ENCODE measurements around the gene ACAT2.
"Not testable (repeated sequence)": the region's sequence is repeated elsewhere in the genome, so short reads cannot be mapped to it uniquely, and the experiment has no call there.

ACAT2 gene

DNA sequence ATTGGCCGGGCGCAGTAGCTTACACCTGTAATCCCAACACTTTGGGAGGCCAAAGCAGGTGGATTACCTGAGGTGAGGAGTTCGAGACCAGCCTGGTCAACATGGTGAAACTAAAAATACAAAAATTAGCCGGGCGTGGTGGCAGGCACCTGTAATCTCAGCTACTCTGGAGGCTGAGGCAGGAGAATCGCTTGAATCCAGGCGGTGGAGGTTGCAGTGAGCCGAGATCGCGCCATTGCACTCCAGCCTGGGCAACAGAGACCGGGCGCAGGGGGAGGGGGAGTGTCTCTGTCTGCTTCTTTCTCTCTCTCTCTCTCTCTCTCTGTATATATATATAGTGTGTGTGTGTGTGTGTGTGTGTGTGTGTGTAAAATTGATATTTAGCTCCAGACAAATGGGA, 29.3 kb upstream of the ACAT2 start:
- DNase-seq: not testable (repeated sequence)

- not testable (repeated sequence) for DNase-seq
These were observed 28.4 kb upstream of the ACAT2 start for GRCh38 chr6:159733395-159733794.

DNA sequence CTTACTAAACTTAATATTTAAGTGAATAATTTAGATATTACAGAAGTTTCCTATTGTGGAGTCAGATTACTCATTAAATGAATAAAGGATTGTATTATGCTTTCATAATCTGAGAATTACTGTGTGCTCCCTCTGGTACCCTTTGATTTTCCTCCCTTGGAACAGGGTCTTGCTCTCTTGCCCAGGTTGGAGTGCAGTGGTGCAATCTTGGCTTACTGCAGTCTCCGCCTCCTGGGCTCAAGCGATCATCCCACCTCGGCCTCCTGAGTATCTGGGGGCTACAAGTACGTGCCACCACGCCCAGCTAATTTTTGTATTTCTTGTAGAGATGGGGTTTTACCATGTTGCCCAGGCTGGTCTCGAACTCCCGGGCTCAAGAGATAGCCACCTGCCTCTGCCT, 24.9 kb upstream of the ACAT2 start:
- DNase-seq: no peak

GRCh38 chr6:159739341-159739740, 22.5 kb upstream of the ACAT2 start:
- DNase-seq: no peak

- DNase-seq: no peak
These were observed 19.7 kb upstream of the ACAT2 start for GRCh38 chr6:159742165-159742564.

- no peak for DNase-seq
These were observed 16.8 kb upstream of the ACAT2 start for GRCh38 chr6:159745081-159745480.

DNA sequence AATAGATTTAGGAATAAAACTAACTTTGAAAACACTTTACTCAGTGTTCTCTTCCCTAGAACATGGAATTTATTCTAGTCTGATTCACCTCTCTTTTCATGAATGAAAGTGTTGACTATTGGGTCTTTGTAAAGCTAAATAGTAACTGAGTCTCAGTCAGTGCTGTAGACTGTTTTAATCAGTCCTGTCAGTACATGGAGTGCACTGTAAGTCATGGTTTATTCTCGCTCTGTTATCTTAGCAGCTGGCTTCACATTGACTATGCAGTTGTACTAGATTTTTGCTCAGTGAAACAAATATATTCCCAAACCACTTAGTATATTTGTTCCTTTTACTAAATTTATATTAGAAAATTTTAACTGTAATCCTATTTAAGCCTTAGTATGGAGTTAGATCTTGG, 15.1 kb upstream of the ACAT2 start:
- no peak for DNase-seq

- not testable (repeated sequence) for DNase-seq
These were observed 13.7 kb upstream of the ACAT2 start for GRCh38 chr6:159748127-159748526.

DNA sequence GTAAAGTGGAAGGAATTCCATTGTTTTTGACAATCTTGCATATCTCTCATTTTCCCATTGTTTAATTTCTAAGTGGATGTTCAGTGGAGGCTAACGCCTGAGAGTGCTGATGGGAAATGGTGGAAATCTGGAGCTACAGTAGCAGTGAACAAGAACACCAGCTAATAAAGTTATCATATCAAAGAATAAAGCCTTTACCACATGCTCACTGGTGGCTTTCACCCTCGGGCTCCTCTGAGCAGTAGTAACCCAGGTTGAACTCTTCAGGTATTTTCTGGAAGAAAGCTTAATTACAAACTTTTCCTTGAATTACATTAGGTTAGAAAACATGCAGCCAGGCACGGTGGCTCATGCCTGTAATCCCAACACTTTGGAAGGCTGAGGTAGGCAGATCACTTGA, 10.4 kb upstream of the ACAT2 start:
- no peak for DNase-seq

DNA sequence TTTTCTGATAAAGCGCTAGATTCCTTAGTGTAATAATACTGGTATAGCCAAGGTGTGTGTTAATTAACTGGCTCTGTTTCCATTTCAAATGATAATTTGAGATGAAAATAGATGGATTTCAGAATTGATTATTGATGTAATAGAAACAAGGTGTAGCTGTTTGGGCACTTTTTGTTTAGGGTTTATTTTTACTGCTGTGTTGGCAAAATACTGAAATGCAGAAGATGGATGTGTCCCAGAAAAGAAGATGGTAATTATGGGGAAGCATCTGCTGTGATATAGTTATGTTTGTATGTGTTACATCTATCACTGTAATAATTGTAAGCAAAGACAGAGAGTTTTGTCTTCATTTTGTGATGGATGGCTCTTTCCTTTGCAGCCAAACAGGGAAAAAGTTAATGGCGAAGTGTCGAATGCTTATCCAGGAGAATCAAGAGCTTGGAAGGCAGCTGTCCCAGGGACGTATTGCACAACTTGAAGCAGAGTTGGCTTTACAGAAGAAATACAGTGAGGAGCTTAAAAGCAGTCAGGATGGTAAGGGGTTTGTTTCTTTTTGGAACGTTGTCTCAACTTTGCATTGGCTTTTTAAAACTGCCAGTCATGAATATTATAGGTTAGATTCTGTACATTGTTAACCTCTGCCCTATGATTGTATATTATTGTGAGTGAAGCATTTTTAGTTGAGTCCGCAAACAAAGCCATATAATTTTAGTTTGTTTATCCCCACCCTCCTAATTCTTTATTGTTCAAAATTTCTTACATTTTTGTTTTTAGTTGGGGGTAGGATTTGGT, 8.6 kb upstream of the ACAT2 start:
- DNase-seq: no peak

- no peak for DNase-seq
These were observed 7.4 kb upstream of the ACAT2 start for GRCh38 chr6:159754401-159754800.

DNA sequence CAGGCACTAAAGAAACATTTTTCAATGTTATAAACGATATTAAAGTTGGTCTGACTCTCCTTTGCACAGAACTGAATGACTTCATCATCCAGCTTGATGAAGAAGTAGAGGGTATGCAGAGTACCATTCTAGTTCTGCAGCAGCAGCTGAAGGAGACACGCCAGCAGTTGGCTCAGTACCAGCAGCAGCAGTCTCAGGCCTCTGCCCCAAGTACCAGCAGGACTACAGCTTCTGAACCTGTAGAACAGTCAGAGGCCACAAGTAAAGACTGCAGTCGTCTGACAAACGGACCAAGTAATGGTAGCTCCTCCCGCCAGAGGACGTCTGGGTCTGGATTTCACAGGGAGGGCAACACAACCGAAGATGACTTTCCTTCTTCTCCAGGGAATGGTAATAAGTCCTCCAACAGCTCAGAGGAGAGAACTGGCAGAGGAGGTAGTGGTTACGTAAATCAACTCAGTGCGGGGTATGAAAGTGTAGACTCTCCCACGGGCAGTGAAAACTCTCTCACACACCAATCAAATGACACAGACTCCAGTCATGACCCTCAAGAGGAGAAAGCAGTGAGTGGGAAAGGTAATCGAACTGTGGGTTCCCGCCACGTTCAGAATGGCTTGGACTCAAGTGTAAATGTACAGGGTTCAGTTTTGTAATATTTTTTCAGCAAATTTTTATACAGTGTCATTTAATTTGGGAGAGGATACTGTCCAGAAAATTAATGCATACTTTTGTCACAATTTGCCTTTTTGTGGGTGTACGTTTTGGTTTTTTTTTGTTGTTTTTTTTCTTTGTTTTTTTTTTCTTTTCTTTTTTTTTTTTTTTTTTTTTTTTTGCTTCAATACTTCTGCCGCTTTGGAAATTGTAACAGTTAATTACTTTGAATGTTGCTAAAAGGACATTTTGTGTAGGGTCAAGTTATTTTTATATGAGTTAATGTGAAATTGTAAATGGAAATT, 6.6 kb upstream of the ACAT2 start:
- no peak for DNase-seq

DNA sequence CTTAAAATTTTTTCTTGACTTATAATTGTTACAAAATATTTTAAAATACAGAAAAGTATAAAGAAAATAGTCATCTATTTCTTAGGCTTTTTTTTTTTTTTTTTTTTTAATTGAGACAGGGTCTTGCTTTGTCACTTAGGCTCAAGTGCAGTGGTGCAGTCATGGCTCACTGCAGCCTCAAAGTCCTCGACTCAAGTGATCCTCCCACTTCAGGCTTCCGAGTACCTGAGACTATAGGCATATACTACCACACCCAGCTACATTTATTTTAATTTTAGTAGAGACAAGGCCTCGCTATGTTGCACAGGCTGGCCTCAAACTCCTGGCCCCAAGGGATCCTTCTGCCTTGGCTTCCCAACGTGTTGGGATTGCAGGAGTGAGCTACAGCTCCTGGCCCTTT, 5.3 kb upstream of the ACAT2 start:
- no peak for DNase-seq

DNA sequence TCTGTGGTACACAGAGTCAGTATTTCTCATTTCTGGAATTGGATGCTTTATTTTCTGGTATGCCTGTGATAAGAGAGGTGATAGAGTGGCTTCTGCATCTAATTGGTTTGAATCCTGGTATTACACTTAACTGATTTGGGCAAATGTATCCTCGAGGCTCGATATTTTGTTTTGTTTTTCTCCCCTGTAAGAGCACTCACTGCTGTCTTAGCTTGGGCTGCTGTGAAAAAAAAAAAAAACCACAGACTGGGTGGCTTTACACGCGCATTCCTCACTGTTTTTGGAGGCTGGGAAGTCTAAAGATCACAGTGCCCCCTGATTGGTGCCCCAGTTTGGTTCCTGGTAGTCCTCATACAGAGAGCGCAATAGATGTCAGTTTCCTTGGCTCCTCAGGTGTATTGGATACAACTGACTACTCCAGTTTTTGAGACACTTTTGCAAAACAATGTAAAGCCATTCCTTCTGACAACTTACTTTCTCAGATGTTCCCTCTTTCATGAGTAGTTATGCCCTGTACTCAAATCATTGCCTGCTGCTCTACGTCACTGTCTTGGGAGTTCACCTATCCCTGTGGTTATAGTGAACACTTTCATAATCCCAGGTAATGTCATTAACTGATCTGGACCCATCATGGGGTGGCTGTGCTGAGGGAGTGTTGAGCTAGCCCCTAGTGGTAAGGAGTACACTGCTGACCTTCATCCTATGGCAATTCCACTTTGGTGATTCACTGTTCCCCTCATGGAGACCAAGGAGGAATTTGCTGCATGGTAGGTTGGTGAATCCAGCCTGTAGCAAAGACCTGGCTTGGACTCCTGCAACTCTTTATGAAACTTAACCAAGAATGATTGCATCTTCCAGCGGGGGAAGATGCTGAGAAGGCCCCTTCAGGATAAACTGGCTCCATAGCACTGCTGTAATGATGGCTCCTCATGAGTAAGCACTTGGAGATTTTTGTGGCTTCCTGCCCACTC, 3.5 kb upstream of the ACAT2 start:
- DNase-seq: no peak

GRCh38 chr6:159759645-159760044, 2.2 kb upstream of the ACAT2 start:
- no peak for DNase-seq

- DNase-seq: peak; percentile 19
These were observed 1.2 kb upstream of the ACAT2 start for GRCh38 chr6:159760602-159761057.

GRCh38 chr6:159761129-159761872, 544 bp upstream of the ACAT2 start:
- DNase-seq: no peak

DNA sequence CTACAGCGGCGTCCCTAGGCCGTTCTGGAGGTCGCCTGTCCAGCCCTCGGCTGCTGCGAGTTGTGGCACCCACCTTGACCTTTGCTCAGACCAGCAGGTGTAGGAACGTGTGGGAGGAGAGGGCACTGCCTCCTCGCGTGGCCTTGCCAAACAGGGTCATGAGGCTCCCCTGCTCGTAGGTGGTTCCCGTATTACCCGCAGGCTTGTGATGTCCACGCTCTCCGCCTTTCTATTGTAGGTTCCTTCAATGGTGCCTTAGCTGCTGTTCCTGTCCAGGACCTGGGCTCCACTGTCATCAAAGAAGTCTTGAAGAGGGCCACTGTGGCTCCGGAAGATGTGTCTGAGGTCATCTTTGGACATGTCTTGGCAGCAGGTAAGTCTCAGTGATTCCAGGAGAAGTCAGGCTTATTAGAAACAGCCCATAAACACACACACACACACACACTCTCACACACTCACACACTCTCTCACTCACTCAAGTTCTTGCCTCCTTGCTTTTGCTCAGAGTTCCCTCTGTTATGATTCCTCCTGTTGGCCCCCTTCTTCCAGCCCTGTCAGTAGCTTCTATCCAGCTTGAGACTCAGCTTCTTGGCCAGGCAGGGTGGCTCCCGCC, 942 bp downstream of the ACAT2 start:
- DNase-seq: peak; percentile 68

DNA sequence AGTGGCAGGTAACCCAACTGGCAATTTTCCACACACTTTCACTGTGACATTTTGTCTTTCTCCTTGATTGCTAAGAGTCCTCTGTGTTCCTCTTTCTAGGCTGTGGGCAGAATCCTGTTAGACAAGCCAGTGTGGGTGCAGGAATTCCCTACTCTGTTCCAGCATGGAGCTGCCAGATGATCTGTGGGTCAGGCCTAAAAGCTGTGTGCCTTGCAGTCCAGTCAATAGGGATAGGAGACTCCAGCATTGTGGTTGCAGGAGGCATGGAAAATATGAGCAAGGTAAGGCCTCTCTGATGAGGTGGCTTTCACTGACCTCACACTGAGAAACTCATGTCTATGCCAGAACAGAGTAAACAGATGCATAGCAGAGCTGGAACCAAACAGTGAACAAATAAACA, 5.1 kb downstream of the ACAT2 start:
- peak; percentile 11 for DNase-seq

GRCh38 chr6:159769470-159769869, 7.6 kb downstream of the ACAT2 start:
- no peak for DNase-seq

DNA sequence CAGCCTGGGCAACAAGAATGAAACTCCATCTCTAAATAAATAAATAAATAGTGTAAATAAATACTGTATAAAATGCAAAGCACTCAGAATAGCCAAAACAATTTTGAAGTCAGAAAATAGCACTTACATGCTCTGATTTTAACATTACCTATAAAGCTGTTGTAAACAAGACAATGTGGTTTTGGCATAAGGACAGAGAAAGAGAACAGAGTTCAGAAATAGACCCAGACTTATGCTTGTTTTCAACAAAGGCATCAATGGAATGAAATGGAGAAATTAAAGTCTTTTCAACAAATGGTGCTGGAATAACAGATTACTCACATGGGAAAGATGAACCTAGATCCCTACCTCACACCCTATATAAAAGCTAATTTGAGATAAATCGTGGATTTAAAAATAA, 10.4 kb downstream of the ACAT2 start:
- DNase-seq: no peak
